HG03442 (cell line): ENCODE results near the gene CNPY3.
"Not testable (repeated sequence)": the region's sequence is repeated elsewhere in the genome, so short reads cannot be mapped to it uniquely, and the experiment has no call there.

Source experiments
- ATAC-seq: cut with Tn5 transposase; IDR thresholded peaks from one replicate; pipeline ENCODE4 v1.9.1; 2021; ENCODE audit warnings: mild to moderate bottlenecking, moderate library complexity; ENCODE audit not compliant: unreplicated experiment

The CNPY3 gene

GRCh38 chr6:42928986-42929820, at the start of gene CNPY3:
Gene CNPY3 (plus strand): TSS chr6:42929480. CDS start chr6:42929571, 91 bp downstream.
- ATAC-seq, result peak; percentile 68

GRCh38 chr6:42880240-42880817, 49.0 kb upstream of the CNPY3 start:
- not testable (repeated sequence) for ATAC-seq

- ATAC-seq, result not testable (repeated sequence)
Observed at GRCh38 chr6:42880871-42881270, 48.4 kb upstream of the CNPY3 start.

DNA sequence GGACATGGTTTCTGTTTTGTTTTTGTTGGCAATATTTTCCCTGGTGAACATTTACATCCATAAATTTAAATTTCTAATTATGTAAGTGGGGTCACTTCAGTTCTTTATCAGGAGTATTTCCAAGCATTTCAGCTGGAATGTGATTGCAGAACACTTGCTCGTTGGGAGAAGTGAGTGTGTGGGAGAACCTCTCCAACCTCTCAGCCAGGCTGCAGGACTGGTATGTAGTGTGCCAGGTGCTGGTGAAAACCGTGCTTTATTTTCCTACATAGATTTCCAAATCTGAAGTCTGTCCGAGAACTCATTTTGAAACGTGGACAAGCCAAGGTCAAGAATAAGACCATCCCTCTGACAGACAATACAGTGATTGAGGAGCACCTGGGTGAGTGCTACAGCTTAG, 43.6 kb upstream of the CNPY3 start:
- no peak for ATAC-seq

DNA sequence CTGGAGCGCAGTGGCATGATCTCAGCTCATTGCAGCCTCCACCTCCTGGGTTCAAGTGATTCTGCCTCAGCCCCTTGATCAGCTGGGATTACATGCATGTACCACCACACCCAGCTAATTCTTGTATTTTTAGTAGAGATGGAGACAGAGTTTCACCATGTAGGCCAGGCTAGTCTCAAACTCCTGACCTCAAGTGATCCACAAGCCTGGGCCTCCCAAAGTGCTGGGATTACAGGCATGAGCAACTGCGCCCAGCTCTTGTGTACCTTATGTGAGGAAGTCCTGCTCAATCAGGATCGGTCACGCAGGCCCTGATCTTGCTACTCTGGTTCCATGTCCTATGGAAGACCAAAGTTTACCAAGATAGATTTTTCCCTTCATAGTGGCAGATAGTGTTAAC, 41.1 kb upstream of the CNPY3 start:
- ATAC-seq, result not testable (repeated sequence)

- ATAC-seq, result no peak
Observed at GRCh38 chr6:42889815-42890214, 39.5 kb upstream of the CNPY3 start.

GRCh38 chr6:42890311-42891198, 38.7 kb upstream of the CNPY3 start:
- ATAC-seq, result peak; percentile 85

DNA sequence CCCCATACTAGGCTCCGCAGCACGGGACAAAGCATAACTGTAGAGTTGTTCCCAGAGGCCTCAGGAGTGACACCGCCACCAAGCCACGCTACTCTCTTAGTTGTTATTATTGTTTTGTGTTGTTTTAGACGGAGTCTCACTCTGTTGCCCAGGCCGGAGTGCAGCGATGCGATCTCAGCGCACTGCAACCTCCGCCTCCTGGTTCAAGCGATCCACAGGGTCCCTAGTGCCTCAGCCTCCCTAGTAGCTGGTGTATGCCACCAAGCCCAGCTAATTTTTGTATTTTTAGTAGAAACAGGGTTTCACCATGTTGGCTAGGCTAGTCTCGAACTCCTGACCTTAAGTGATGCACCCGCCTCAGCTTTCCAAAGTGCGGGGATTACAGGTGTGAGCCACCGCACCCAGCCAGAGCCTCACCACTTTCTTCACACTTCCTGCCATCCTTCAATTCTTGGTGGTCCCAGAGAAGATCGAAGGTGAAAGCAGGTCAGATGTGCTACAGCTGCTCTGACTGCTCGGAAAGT, 38.0 kb upstream of the CNPY3 start:
- no peak for ATAC-seq

GRCh38 chr6:42894041-42894828, 35.0 kb upstream of the CNPY3 start:
- ATAC-seq, result not testable (repeated sequence)

- no peak for ATAC-seq
Observed at GRCh38 chr6:42896178-42896719, 33.0 kb upstream of the CNPY3 start.

DNA sequence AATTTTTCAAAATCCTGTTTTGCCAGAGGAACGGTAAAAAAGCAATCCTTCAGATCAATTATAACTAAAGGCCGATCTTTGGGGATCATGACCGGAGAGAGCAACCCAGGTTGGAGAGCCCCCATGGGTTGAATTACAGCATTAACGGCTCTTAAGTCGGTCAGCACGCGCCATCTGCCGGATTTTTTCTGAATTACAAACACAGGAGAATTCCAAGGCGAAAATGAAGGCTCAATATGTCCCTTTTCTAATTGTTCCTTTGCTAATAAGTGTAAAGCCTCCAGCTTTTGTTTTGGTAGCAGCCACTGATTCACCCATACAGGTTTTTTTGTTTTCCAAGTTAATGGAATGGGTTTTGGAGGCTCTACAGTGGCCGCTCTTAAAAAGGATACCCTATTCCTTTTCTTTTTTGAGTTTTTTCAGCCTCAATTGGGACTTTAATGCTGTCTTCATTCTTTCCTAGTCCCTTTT, 30.4 kb upstream of the CNPY3 start:
- no peak for ATAC-seq

DNA sequence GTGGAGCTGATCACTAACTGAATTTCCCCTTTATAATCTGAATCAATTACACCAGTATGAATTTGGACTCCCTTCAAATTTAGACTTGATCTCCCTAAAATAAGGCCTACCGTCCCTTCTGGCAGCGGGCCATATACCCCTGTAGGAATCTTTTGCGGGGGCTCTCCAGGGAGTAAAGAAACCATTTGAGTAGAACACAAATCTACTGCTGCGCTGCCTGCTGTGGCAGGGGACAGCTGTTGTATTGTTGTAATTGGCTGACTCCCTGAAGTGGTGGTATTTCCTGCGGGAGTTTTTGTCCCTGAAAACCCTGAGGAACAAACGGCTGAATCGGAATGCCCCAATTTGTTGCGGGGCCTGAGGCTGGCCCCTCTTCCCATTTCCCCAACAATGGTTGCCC, 29.4 kb upstream of the CNPY3 start:
- ATAC-seq, result no peak

- ATAC-seq, result no peak
Observed at GRCh38 chr6:42901538-42901957, 27.7 kb upstream of the CNPY3 start.

GRCh38 chr6:42902429-42903263, 26.6 kb upstream of the CNPY3 start:
- not testable (repeated sequence) for ATAC-seq

DNA sequence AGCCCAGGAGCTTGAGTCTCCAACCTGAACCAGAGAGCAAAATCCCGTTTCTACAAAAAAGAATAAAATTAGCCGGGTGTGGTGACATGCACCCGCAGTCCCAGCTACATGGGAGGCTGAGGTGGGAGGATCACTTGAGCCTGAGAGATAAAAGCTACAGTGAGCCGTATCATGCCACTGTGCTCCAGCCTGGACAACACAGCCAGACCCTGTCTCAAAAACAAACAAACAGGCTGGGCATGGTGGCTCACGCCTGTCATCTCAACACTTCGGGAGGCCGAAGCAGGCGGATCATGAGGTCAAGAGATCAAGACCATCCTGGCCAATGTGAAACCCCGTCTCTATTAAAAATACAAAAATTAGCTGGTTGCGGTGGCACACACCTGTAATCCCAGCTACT, 24.8 kb upstream of the CNPY3 start:
- ATAC-seq, result no peak

DNA sequence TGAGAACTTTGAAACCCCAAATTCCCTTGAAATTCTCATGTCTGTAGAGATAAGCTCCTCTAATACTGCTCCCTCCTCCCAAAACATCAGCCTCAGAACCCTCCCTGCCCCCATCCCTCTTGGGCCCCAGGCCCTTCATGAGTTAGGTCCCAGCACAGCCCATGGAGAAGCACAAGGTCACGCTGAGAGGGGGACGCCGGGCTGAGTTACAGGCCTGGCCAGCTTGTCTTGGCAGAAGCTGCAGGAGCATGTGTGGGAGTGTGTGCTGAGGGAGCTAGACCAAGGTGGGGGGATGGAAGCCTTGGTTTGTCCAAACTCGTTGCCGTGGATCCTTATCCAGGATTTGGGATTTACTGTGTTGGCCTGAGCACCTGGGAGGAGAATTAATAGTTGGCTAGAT, 21.9 kb upstream of the CNPY3 start:
- no peak for ATAC-seq

DNA sequence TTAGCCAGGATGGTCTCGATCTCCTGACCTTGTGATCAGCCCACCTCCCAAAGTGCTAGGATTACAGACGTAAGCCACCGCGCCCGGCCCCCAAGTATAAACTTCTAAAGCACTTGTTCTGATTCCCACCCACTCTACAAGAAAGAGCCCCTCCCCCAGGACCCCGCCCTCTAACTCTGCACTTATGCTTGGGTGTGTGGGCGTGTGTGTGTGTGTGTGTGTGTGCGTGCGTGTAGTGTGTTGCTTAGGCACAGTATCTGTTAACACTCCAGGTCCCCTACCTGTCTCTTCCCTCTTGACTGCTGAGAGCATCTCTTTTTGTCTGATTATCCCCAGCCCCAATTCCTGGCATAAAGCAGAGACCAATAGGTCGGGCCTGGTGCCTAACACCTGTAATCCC, 19.4 kb upstream of the CNPY3 start:
- ATAC-seq, result no peak

DNA sequence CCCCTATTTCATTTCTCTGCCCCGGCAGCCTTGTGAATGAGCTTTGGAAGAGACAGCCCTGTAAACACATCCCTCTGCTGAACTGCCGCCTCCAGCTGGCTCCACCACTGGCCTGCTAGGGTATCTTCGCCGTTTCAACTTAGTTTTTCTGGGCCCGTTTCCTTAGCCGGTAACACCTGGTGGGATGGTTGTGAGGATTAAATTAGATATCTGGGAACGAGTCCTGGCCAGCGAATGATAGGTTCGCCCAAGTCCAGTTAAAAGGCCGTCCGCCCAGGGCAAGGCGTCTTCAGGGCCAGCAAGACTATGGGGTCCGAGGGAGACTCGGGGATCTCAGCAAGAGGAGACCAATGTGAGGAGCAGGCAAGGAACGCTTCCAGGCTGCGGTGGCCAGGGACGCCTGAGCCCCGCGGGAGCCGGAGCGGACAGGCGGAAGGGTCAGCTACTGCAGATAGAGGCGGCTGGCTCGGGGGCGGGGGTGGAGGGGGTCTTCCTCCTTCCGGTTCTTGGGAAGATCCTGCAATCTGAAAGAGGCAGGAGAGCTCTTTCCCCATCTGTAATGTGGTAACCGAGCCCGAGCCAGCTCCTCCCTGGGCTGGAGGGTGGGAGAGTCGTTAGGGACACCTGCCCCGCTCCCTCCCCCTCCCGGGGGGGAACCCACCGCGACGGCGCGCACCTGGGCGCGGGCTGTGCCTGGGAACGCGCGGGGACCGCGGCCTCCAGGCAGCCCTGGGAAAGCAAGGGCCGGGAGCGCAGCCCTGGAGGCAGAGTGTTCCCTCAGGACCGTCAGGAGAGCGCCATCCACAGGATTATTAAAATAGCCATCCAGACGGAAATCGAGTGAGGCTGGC, 17.9 kb upstream of the CNPY3 start:
- ATAC-seq, result no peak
